ENCODE measurements around the gene ADM2. TPM values are rescaled to one million over a fixed set of nuclear protein-coding genes. Genes with fewer than 3 reads are reported as not detected.

ADM2 gene
- total RNA-seq, 4 donors from 2014 or later: 0.53 TPM; not detected in 3

- in situ Hi-C loops (cut with MboI; ENCODE audit: low sequenced_read_pairs in 4 of 4): no loop called here
Observed at GRCh38 chr22:50438305-50439275, 42.8 kb upstream of the ADM2 start.

GRCh38 chr22:50439314-50439870 is 42.0 kb upstream of the ADM2 start:
- H3K4me3 ChIP-seq: no peak overlapping the region
- H3K27ac ChIP-seq: no peak overlapping the region
- in situ Hi-C loops (cut with MboI; ENCODE audit: low sequenced_read_pairs in 4 of 4) (no loop called here), intact Hi-C loops (cut with DNase I; ENCODE audit: low total_unique reads) (loop anchor here (10.0 kb wide), 1 partner anchor 205 kb away; no protein-coding TSS in a partner anchor)
- ATAC-seq: no peak
- no peaks in the 10 kb centered on the region for H3K9me3 ChIP-seq
- TF ChIP-seq POLR2A (IDR thresholded peaks at IDR 0.05): no peak
- TF ChIP-seq CTCF (IDR thresholded peaks at IDR 0.05 in 4 of 5, conservative IDR thresholded peaks at IDR 0.05 in 1 of 5): no peak
- no peak for DNase-seq
- no peaks in the 10 kb centered on the region for H3K4me1 ChIP-seq
- H3K36me3 ChIP-seq: peaks cover 0 to 65% of the 10 kb centered on the region in 2 donors
- no peaks in the 10 kb centered on the region for H3K27me3 ChIP-seq

More at GRCh38 chr22:50438305-50439275, 42.8 kb upstream of the ADM2 start:
- intact Hi-C loops (cut with DNase I; ENCODE audit: low total_unique reads): loop anchor here (10.0 kb wide), 1 partner anchor 204 kb away; no protein-coding TSS in a partner anchor
- ATAC-seq (no peak), DNase-seq (no peak)
- TF ChIP-seq POLR2A (IDR thresholded peaks at IDR 0.05): no peak
- no peak for TF ChIP-seq CTCF (IDR thresholded peaks at IDR 0.05 in 4 of 5, conservative IDR thresholded peaks at IDR 0.05 in 1 of 5)
- Histone ChIP-seq H3K4me1 (no peaks in the 10 kb centered on the region), H3K27me3 (no peaks in the 10 kb centered on the region), H3K9me3 (no peaks in the 10 kb centered on the region), H3K27ac (no peak overlapping the region), H3K4me3 (no peak overlapping the region), H3K36me3 (peaks cover 0 to 65% of the 10 kb centered on the region in 2 donors)

- no peaks in the 10 kb centered on the region for H3K9me3 ChIP-seq
- DNase-seq: no peak
- no peak for ATAC-seq
Observed at GRCh38 chr22:50439871-50440331, 41.4 kb upstream of the ADM2 start.

More at GRCh38 chr22:50439871-50440331, 41.4 kb upstream of the ADM2 start:
- Histone ChIP-seq H3K27ac (no peak overlapping the region), H3K36me3 (peaks cover 0 to 63% of the 10 kb centered on the region in 2 donors), H3K4me1 (no peaks in the 10 kb centered on the region), H3K27me3 (no peaks in the 10 kb centered on the region), H3K4me3 (no peak overlapping the region)
- intact Hi-C loops (cut with DNase I; ENCODE audit: low total_unique reads) (loop anchor here (10.0 kb wide), 1 partner anchor 205 kb away; no protein-coding TSS in a partner anchor), in situ Hi-C loops (cut with MboI; ENCODE audit: low sequenced_read_pairs in 4 of 4) (no loop called here)
- TF ChIP-seq CTCF (IDR thresholded peaks at IDR 0.05 in 4 of 5, conservative IDR thresholded peaks at IDR 0.05 in 1 of 5) (no peak), POLR2A (IDR thresholded peaks at IDR 0.05) (no peak)
